GM19023 (cell line): ENCODE results near the gene FRAT1.

Experiments
- ATAC-seq: cut with Tn5 transposase; IDR thresholded peaks from one replicate; pipeline ENCODE4 v1.9.1; 2021; ENCODE audit warnings: mild to moderate bottlenecking, moderate library complexity; ENCODE audit not compliant: unreplicated experiment

FRAT1 gene

DNA sequence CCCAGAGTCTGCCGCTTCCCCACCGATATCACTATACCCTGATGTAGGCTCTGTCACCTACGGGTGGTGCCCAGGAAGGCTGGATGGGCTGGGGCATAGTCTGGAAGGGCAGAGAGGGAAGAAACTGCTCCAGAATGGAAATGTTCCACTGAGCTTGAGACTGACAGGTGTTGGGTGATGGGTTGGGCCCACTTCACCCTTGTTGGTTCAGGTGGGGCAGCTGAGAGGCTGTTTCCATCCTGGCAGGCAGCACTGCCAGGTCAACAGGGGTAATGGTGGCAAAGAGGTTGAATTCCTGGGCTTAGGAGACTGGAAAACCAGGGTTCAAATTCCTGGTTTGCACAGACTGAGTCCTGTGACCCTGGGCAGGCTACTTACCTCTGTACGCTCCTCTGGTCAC, 44.0 kb downstream of the FRAT1 start:
- ATAC-seq: no peak

DNA sequence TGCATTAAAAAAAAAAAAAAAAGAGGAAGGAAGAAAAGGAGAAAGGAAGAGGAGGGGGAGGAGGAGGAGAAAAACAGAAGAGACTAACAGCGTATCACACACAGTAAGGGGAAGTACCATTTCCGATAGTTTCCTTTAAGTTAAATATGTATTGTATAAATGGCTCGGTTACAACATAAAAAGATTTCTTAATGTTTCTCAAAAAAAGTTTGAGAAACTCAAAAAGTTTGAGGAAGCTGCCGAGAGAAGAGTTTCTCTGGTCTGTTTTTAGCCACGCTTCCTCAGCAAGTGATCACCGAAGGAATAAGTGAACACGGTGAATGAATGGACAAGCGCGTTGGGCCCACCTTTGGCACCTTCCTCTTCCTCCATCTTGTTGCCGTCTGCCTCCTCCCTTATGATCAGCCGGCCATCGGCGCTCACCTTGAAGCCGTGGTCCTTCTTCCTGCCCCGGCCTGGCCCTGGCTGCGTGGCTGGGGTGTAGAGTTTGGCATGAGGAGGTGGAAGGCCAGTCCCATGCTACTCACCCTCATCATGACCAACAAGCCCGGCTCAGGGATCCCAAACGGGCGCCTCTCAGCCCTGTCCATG, 46.8 kb downstream of the FRAT1 start:
- ATAC-seq: no peak

- ATAC-seq: no peak
These were observed 47.5 kb downstream of the FRAT1 start for GRCh38 chr10:97366572-97366971.

DNA sequence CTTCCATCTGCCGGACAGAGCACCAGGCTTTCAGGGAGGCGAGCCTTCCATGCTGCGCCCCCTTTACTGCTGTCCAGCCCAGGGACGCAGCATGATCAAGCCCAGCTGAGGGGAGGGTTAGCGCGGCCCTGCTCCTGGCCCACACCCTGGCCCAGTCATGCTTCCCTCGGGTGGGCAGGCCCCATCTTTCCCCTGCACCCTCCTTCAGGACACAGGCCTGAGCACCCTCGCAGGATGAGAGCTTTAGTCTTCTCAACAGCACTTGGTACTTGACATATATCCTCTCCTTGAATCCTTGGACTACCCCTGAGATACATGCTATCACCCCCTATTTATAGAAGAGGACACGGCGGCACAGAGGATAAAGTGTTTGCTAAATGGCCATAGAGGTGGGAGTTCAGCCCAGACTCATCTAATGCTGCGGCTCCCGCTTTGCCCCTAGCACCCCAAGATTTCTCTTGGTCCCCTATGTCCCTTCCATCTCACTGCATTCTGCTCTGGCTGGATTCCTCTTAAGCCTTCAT, 48.1 kb downstream of the FRAT1 start:
- no peak for ATAC-seq
